ENCODE measurements around the gene HLA-DMB.

- TF ChIP-seq EZH2 (IDR thresholded peaks at IDR 0.05; ENCODE audit: borderline replicate concordance, low read depth, low read length, poor library complexity, severe bottlenecking): no peak
- TF ChIP-seq CTCF (conservative IDR thresholded peaks at IDR 0.05; ENCODE audit: low read depth, low read length): no peak
Observed at GRCh38 chr6:32936239-32937152, 4.3 kb downstream of the HLA-DMB start.
